GM19328 (cell line): ENCODE results near the gene HOXB7.

Source experiments
- ATAC-seq: cut with Tn5 transposase; IDR thresholded peaks from one replicate; pipeline ENCODE4 v1.9.1; 2021; ENCODE audit warnings: mild to moderate bottlenecking, moderate library complexity; ENCODE audit not compliant: unreplicated experiment

The HOXB7 gene

DNA sequence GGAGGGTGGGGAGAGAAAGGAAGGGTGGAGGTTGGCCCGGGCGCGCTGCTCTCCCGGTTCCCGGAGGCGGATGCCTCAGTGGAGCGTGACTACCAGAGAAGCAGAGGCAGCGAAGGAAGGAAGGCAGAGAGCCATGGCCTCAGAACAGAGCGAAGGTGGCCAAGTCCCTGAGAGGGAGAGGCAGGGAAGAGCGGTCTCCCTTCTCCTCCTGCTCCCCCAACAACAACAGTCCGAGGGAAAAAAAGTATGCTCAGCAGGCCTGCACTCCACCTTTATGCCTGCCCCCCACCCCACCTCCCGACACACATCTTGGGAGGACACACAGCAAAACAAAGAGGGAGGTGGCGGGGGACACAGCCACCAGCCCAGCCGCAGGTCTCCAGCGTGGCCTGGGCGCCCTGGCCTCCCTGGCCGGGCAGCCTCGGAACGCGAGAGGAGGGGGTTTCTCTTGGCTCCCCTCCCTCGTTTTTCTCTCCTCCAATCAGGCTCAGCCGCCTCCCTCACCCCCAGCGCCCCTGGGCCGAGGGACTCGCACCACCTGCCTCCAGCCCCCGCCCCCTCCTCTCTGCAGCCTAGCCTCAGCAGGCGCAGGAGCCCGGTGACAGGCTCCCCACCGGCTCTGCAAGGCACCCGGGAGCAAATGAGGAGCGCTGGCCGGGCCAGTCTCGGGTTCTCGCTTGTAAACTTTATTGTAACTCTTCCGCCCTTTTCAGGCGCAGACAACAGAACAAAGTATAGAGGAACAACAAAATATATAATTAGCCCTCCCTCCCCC is 1.1 kb upstream of the HOXB7 start:
- no peak for ATAC-seq

DNA sequence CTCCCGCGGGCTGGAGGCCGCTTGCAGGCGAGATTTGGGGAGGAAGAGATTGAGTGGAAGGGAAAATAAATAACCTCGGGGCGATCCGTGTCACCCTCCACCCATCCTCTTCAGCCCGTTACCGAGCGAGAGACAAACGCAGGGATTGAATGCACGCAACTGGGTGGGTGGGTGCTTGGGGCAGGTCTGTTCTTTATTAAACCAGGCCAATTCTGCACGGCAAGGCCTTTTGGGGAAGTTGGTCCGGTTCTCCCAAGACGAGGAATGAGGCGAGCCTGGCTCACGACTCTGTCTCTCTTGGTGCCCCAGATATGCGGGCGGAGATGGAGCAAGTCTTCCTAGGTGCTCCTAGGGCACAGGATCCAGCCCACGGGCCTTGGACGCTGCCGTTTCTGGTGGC is 396 bp upstream of the HOXB7 start:
- no peak for ATAC-seq

DNA sequence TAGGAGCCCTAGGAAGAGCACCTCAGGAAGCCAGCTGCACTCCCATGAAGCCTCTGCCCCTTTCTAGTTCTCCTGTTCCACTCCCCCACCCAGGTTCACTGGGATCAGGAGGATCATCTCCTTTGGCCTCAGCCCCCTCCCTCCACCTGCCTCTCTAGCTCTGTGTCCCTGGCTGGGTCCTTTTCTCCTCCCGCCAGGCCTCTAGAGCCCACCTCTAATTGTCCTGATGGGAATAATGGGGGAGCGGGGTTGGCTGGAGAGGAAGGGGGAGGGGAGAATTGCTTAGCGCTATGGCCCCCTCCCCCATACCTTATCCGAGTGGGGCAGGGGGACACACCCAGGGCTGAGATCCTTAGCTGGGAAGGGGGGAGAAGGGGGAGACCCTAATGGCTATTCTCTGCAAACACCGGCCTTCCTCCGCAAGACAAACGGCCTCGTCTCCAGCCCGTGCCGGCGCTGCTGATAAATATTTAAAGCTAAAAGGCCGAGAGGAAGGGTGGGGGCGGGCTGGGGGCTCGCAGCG is 997 bp downstream of the HOXB7 start:
- no peak for ATAC-seq

DNA sequence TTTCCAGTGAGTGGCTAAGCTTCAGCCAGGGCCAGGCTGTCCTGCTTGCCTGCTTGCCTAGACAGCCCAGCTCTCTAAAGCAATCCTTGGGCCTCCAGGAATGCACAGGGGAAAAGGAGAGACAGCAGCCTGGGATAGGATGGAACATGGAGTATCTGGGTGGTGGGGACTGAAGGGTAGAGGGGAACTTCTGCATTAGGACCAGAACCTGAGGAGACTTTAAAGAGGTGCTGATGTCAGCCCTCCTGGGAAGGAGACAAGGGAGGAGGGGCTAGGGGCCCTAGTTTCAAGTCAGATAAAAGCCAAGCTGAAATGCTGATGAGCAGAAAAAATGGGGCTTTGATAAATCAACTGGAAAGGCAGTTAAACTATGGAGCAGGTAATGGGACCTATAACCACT is 1.8 kb downstream of the HOXB7 start:
- no peak for ATAC-seq

DNA sequence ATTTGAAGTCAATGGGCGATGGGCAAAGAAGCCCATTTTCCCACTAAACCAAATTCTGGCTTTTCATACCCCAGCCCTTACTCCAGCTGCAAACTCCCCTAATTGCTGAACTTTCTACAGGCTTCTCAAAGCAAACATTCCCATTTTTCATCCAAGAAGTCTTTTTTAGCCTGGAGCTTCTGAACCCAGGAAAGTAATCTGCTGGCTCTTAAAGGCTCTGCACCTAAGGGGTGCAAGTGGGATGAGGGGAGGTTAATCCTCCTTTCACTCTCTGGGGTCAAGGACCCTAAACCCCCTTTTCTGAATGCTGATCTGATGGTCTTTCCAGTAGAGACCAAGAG is 2.4 kb downstream of the HOXB7 start:
- no peak for ATAC-seq

DNA sequence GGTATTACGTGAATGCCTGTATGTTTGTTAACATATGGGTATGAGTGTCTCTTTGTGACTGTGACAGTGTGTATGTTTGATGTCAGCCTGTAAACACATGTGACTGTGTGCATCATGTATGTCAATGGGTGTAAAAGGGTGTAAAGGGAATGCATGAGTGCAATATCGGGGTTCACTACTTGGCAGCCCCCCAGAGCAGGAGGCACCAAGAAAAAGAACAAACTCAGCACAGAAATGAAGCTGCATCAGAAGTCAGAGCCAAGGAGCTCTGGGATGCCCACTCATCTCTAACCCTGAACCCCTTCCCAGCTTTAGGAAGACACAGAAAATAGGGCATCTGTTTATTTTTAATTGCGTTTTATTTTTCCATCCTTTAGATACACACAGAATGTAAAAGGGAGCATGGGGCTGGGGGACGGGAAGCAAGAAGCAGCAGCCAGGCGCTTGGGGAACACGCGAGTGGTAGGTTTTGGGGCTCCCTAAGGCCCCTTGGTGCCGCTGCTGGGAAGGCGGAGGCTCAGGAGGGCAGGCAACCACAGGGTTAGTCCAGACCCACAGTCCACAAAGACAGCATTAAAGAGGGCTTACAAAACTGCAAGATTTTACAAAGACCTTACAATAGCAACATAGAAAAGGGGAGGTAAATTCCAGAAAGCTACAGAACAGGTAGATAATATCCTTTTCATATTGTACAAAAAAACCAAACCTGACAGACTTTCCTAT is 3.8 kb downstream of the HOXB7 start:
- no peak for ATAC-seq

DNA sequence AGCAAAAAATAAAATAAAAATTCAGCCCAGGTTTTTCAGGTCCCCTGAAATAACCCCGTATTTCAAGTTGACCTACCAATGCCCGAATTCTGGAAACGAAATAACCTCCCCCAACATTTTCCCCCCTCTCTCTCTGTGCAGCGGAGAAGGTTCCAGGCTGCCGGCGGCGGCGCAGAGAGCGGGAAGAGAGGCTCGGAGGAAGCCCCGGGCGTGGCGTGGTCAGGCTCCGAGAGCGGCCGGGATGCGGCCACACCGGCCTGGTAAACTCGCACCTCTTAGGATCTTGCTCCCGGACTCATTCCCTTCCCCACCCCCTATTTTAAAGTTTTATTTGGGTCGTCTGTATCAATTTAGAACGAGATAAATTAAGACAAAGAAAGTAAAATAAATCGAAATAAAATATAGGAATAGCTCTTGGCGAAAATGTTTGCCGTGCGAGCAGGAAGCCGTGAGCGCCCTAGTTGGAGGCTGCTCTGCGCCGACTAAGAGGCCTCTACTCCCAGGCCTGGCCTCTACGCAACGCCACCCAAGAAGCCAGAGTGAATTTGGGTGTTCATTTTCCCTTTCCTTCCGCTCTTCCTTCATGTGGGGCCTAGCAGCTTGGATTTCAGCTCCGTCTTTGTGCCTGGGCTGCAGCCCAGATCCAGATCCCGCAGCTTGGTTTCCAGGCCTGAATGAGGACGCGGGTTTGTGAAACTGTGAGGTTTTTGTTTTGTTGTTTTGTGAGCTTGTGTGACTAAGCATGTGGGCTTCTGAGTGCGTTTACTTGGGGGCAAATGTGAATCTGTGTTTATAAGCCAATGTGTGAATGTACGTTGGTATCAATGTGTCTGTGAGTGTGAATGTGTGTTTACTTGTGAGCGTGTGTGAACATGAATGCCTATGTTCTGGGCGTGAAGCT is 4.6 kb downstream of the HOXB7 start:
- no peak for ATAC-seq

DNA sequence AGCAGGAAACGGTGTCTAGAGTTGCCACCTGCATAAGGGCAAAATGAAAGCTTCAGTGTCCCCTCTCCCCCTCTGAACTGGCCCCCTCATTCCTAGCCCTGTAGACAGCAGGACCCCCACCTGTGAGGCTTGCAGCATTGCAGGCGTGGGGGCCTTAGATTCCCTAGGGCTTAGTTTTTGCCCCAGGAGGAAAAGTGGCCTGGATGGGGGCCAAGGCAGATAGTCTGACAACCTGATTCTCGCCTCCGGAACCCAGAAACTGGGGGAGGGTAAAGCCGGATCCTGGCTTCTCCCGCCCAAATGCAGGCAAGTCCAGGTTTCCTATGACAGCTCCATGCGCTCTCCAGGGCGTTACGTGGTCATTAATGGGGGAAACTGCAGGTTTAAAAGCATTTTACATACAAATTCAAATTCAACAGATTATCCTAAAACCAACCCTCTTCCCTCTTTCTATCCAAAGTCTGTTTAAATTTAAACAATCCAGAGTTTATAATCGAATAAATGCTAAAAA is 5.4 kb downstream of the HOXB7 start:
- ATAC-seq: no peak

DNA sequence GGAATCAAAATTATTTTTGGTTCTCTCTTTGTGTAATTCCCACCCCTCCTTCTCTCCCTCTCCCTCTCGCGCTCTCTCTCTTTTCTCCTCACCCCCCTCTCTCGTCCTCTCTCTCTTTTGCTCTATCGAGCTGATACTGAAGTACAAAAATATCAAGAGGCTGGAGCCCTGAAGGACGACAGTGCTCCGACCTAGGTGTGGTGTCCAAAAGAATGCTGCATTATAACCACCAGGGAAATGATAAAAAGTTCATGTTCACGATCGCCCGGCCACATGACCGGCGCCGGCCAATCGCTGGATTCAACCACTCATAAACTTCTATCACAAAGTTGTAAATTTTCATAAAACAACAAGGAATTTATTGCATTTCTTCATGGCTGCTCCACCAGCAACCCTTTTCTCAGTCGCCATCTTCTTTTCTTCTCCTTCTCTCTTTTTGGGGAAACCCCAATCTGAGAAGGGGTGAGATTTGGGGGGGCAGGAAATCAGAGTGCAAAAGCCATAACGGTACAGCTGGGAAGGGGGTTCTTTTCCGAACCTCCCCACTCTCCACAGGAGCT is 6.0 kb downstream of the HOXB7 start, which contains the start of gene HOXB6:
Gene HOXB6 (minus strand): TSS at position 217 of the 560 bp plus-strand sequence. CDS start 6,836 bp downstream, outside the sequence.
- ATAC-seq: no peak

DNA sequence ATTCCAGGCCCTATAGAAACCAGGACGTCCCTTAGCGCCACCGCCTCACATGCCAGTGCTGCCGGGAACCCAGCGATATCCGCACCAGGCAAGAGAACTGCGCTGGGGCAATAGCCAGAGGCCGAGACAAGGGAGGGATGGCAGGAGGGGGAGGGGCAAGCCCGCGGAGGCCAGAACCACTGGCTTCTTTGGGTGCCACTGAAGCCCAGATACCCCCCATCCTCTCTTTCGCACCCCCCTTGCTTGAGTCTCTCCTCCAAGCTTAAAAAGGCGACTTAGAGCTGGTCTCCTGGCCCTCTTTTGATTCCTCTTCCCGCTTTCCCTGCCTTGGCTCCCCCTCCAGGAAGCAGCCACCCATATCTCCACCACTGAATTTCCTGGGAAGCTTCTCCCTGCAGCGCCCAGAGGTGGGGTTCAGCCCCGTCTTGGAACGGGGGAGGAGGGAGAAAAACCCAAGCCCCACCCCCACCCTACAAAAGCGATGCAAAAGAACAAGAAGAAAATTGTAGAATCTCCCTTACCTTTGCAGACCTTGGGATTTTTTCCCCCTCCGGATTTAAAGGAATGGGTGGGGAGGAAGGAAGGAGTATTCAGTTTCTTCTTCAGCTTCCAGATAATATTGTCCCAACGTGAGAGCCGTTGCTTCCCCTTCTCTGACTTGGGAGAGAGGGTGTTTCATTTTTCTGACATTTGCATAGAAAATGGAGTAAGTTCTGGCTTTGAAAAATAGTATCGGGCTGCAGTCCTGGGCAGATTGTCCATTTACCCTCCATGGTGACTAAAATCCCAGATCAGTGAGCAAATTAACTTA is 6.7 kb downstream of the HOXB7 start:
- ATAC-seq: no peak

DNA sequence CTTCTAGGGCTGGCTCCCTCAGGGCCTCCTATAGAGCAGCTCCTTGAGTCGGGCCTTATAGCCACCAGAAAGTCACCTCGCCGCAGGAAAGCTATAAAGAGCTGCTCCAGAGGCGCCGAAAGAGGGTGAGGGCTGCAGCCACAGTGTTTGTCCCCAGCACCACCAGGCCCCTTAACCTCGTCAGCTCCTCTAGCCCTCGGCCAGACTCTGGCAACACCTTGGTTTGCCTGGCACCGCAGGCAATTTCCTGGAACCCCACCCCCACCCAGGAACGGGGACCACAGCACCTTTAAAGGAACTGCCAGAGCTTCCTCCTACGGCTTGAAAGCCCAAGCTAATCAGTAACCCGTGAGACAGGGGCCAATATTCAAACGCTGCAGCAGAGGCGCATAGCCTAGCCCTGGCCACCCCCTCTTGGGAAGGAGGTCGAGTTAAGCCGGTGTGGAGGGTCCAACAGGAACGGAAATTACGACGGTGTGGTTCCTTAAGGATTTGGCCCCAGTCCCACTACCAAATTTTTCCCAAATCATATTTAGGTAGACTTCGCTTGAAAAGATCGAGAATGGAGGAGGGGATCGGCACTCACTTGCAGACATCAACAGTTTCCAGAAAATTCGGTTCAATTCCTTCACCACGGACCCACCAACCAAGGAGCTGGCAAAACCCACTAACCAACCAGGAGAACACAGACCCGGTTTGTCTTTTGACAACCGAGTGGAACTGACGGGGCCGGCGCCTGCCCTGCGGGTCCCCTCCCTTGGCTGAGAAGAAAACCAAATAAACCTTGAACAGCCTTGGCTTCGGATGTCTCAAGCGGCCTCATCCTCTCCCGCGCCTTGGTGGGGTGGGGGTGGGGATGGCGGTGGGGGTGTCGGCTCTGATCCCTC is 9.0 kb downstream of the HOXB7 start:
- no peak for ATAC-seq

DNA sequence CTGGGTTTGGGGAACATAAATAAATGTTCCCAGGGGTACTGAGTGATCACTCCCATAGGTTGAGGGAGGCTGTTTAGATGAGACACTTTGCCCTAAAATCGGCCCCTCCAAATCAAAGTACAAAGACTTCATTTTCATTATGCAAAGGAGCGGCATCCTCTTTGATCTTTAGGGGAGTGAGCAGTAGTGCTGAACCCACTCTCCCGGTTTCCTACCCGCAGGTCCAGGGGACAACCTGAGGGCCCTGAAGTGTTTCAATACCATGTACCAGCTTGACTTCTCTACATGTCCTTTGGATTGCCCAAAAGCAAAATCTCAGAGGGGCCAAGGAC is 9.6 kb downstream of the HOXB7 start:
- no peak for ATAC-seq

DNA sequence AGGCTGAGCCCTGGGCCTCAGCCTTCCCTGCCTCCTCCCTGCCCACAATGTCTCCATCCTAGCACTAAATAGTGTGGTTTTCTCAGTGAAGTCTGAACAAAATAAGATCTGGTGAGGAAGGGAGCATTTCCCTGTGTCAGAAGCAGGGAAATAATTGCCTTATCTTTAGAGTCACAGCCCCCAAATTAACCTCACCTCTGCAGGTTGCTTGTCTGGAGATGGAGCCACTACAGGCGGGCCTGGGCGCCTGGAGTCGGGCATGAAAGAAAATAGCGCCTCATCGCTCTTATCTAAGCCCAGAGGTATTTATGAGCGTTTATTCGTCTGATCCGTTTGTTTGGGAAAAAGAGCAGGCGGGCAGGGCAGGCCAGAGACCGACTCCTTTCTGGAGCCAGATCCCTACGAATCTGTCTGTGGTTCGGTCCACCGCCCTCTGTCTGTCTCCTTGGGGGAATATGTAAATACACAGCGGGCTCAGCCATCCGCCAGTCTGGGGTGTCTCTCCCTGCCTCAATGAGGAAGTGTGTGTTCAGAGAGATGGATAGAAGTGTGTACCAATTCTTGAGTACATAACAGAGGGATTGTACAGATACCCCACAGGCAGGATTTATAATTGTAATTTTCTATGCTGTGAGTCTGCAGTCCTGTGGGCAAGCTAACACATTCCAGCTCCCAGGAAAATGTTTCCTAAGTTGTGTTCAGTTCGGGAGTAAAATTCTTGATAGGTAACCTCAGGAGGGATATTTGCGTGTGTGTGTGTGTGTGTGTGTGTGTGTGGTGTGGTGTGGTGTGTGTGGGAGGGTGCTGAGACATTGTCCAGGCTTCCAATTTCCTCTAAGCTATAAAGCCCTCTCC is 10.3 kb downstream of the HOXB7 start:
- ATAC-seq: no peak

DNA sequence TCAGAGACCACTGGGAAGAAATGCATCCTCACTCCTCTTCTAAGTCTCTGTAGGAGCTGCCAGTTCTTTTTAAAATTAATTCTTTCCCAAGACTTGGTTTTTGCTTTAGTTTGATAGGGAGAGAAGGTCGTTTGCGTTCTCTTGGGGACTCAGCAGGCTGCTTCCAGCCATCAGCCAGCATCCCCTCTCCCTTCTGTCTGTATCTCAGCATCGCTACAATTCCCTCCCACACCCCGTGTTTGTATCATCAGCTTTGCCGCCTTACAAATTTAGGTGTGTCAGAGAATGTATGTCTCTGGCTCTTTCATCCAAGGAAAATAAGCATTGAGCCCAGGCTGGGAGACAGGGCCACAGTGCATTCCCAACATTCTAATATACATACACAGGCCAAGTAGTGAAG is 11.5 kb downstream of the HOXB7 start:
- no peak for ATAC-seq

DNA sequence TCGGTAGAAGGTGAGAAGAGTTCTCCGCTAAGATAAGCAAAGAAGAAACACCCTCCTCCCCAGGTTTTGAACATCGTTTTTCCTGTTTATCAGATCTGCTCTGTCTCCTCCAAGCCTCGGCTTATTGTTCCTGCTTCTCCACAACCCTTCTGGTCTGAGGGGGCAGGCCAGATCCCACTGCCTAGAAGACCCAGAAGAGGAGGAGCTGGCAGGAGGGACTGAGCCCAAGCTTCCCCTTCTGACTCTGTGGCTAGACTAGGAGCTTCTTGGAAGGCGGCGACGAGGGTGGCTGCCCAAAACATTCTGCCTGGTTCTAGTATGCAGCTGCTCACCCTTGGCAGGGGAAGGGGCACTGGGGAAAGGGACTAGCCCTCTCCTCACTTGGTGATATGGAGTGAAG is 12.1 kb downstream of the HOXB7 start:
- ATAC-seq: no peak

DNA sequence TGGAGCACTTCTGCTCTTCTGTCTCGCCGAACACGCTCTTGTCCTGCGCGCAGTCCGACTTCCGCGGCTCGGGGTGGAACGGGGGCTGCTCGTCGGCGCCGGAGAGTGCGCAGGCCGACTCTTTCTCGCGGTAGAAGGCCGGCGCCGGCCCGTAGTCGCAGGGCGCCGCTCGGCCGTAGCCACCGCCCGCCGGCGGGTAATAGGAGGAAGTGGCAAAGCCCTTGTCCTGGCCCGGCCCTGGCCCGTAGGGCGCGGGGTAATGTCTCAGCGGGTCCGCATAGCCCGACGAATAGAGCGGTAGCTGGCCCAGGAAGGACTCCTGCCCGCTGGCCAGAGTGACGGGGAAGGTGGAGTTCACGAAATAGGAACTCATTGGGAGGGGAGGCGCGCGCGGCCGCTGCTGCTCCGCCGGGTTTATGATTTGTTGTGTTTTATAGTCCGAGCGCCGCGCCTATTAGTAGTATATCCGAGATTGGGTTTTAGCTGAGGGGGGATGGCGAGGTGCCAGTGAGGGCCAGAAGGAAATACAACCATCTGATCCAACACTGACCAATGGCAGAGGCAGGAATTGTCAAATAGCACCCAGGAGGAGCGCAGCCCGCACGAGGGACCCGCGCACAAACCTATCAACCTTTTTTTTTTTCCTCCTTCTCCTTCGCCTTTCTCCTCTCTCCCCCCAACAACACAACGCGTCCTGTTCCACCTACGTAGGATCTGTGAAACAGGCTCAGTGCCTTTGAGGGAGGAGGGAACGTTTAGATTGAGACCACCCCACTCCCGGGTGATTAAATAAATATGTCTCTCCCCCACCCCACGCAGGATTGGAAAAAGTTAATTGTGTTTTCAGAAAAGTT is 12.8 kb downstream of the HOXB7 start:
- no peak for ATAC-seq

DNA sequence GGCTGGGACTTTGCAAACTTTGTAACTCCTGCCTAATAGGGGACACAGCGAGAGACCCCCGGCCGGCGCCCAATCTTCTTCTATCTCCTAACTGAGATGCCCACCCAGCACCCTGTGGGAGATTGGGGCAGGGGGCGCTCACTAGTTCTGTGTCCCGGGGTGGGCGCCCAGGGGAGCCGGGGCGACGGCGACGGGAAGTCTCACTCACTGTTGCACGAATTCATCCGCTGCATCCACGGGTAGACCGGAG is 13.4 kb downstream of the HOXB7 start:
- ATAC-seq: no peak
